Astrocyte of the spinal cord (primary cell): ENCODE results near the gene CES2.
"Not testable (repeated sequence)": the region's sequence is repeated elsewhere in the genome, so short reads cannot be mapped to it uniquely, and the experiment has no call there.

Experiments used
- DNase-seq: peaks from one replicate; pipeline ENCODE4 v3.0.0; 2011; ENCODE audit warnings: low read depth, low spot score
- H3K4me3 ChIP-seq: 2 replicates; pipeline ENCODE4 v1.5.1; 2011; ENCODE audit warnings: low read depth, mild to moderate bottlenecking, low read length, moderate library complexity
- in situ Hi-C: cut with HindIII; loops from 2 replicates; pipeline ENCODE4 v1.10.0; 2017; ENCODE audit warnings: low sequenced_read_pairs
- TF ChIP-seq, protein P1 (sequence below): IDR thresholded peaks from 2 replicates; pipeline ENCODE4 v1.5.1; 2012; ENCODE audit warnings: low read depth, mild to moderate bottlenecking, low read length, inconsistent platforms

CES2 gene

DNA sequence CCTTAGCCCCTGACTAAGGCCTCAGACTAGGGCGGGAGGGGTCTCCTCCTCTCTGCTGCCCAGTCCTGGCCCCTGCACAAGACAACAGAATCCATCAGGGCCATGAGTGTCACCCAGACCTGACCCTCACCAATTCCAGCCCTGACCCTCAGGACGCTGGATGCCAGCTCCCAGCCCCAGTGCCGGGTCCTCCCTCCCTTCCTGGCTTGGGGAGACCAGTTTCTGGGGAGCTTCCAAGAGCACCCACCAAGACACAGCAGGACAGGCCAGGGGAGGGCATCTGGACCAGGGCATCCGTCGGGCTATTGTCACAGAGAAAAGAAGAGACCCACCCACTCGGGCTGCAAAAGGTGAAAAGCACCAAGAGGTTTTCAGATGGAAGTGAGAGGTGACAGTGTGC is 38.4 kb downstream of the CES2 start:
- TF ChIP-seq, protein P1, sequence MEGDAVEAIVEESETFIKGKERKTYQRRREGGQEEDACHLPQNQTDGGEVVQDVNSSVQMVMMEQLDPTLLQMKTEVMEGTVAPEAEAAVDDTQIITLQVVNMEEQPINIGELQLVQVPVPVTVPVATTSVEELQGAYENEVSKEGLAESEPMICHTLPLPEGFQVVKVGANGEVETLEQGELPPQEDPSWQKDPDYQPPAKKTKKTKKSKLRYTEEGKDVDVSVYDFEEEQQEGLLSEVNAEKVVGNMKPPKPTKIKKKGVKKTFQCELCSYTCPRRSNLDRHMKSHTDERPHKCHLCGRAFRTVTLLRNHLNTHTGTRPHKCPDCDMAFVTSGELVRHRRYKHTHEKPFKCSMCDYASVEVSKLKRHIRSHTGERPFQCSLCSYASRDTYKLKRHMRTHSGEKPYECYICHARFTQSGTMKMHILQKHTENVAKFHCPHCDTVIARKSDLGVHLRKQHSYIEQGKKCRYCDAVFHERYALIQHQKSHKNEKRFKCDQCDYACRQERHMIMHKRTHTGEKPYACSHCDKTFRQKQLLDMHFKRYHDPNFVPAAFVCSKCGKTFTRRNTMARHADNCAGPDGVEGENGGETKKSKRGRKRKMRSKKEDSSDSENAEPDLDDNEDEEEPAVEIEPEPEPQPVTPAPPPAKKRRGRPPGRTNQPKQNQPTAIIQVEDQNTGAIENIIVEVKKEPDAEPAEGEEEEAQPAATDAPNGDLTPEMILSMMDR: no peak
- DNase-seq: no peak
- no peak overlapping the region for H3K4me3 ChIP-seq
- in situ Hi-C loops: no loop called here

DNA sequence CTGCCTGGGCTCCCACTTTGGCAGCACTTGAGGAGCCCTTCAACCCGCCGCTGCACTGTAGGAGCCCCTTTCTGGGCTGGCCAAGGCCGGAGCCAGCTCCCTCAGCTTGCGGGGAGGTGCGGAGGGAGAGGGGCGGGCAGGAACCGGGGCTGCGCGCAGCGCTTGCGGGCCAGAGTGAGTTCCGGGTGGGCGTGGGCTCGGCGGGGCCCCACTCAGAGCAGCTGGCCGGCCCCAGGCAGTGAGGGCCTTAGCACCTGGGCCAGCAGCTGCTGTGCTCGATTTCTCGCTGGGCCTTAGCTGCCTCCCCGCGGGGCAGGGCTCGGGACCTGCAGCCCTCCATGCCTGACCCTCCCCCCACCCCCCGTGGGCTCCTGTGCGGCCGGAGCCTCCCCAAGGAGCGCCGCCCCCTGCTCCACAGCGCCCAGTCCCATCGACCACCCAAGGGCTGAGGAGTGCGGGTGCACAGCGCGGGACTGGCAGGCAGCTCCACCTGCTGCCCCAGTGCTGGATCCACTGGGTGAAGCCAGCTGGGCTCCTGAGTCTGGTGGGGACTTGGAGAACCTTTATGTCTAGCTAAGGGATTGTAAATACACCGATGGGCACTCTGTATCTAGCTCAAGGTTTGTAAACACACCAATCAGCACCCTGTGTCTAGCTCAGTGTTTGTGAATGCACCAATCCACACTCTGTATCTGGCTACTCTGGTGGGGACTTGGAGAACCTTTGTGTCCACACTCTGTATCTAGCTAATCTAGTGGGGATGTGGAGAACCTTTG is 39.0 kb downstream of the CES2 start:
- DNase-seq, in situ Hi-C loops, H3K4me3 ChIP-seq: not testable (repeated sequence)

- not testable (repeated sequence) for DNase-seq, H3K4me3 ChIP-seq
Observed at GRCh38 chr16:66974932-66975246, 39.6 kb downstream of the CES2 start.

DNA sequence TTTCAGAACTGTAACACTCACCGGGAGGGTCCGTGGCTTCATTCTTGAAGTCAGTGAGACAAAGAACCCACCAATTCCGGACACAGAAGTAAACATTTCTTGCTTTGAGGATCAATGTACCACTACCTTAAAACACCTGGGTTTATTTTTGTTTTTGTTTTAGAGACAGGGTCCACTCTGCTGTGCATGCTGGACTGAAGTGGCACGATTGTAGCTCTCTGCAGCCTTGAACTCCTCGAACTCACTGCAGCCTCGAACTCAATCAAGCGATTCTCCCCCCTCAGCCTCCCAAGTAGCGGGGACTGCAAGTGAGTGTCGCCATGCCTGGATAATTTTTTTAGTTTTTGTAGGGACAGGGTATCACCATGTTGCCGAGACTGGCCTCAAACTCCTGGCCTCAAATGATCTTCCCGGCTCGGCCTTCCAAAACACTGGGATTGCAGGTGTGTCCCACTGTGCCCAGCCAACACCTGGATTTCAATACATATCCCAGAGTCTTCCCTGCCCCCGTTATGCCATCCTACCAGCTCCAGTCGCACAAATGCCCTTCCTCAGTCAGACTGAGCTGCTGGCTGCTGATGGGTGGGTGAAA is 40.1 kb downstream of the CES2 start:
- in situ Hi-C loops: no loop called here
- DNase-seq: no peak
- TF ChIP-seq, protein P1: no peak

More at GRCh38 chr16:66974932-66975246, 39.6 kb downstream of the CES2 start:
- in situ Hi-C loops: not testable (repeated sequence)

GRCh38 chr16:66976746-66977145 is 41.4 kb downstream of the CES2 start:
- DNase-seq: no peak
- TF ChIP-seq, protein P1: no peak
- no peak overlapping the region for H3K4me3 ChIP-seq
- in situ Hi-C loops: no loop called here

More for the DNA sequence above, 40.1 kb downstream of the CES2 start:
- H3K4me3 ChIP-seq: no peak overlapping the region

GRCh38 chr16:66977341-66978113 is 42.2 kb downstream of the CES2 start:
- TF ChIP-seq, protein P1: peak; percentile 92
- in situ Hi-C loops: no loop called here
- DNase-seq: peak; percentile 69
- H3K4me3 ChIP-seq: no peak overlapping the region

DNA sequence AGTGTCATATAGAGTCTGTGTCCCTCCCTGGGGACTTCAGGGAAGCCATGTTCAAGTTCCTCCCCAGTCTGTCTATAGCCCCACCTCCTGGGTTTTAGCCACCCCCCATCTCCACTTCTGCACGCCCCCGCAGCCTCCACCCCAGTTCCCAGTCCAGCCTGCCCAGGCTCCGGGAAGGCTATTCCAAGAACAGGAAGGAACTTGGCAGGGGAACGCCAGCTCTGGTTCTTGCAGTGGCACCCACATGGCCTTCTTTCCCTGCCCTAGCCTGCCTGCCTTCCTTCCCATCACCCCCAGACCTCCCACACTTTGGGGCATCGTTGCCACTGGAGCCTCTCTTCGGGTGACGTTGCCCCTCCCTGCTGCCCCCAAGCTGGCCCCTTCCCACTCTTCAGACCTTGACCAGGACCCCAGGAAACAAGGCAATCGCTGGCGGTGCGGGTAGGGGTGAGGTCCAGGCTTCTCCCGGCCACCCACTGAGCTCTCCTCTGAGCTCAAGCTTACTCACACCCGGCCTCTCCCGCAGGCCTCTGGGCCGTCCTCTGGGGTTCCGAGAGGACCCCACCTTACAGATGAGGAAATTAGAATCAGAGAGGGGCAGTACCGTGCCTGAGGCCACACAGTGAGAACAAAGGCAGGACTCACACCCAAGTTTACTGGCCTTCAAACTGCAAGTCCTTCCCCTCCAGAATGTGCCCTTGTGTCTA is 43.8 kb downstream of the CES2 start:
- no peak for DNase-seq
- H3K4me3 ChIP-seq: no peak overlapping the region
- in situ Hi-C loops: no loop called here
- TF ChIP-seq, protein P1: no peak
